ENCODE measurements around the gene WDR90. TPM values are rescaled to one million over a fixed set of nuclear protein-coding genes. Genes with fewer than 3 reads are reported as not detected.

The WDR90 gene
- total RNA-seq, 1 donor from 2014 or later = 33.7 TPM

DNA sequence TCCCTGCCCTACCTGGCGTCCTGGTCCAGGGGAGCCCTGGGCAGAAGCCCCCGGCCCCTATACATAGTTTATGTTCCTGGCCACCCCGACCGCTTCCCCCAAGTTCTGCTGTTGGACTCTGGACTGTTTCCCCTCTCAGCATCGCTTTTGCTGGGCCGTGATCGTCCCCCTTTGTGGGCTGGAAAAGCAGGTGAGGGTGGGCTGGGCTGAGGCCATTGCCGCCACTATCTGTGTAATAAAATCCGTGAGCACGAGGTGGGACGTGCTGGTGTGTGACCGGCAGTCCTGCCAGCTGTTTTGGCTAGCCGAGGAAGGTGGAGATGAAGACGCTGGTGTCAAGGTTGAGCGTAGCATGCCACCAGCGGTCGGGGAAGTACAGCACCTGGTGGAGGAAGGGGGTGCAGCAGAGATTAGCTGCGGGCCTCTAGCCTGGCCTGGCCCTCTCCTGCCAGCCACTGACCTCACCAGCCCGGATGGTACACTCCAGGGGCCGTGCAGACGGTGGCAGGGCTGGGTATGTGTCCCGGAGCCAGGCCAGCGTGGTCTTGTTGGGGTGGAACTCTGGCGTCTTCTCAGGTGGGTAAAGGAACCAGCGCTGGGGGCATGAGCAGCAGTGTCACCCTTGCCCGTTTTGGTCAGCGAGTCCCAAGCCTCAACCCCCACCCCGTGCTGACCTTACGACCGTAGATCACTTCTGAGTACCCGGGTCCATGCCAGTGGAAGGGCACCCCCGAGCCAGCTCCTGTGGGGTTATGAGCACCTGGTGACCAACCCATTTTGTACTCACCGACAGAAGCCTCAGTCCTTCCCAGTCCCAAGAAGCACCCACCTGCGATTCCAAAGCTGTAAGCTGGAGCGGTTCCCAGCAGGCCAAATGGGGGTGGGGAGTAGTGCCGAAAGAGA is 33.6 kb downstream of the WDR90 start:
- no peaks in the 10 kb centered on the region for H3K9me3 Mint-ChIP-seq
- TF ChIP-seq CTCF (IDR thresholded peaks at IDR 0.05) = no peak
- no peak for ATAC-seq (ENCODE audit: low read depth)
- peaks cover 35% of the 10 kb centered on the region for H3K4me1 Mint-ChIP-seq
- intact Hi-C loops (cut with micrococcal nuclease) = no loop called here
- no peaks in the 10 kb centered on the region for H3K27me3 Mint-ChIP-seq
- ChIA-PET CTCF (interaction anchor here (1.2 kb wide), 1 partner anchor 15 kb away, joined by 3 read pairs; the partner anchor contains the start of gene RHOT2), POLR2A (interaction anchor here (2.8 to 4.5 kb wide), 2 partner anchors 14 to 46 kb away, joined by 10 to 41 read pairs; partner anchors contain the start of genes METTL26 and RHOT2)
- no peak for DNase-seq
- H3K36me3 Mint-ChIP-seq (ENCODE audit: low read depth) = peaks cover 36% of the 10 kb centered on the region
- peak overlapping the region; percentile 61 for H3K27ac Mint-ChIP-seq
- peak overlapping the region; percentile 87 for H3K4me3 Mint-ChIP-seq

DNA sequence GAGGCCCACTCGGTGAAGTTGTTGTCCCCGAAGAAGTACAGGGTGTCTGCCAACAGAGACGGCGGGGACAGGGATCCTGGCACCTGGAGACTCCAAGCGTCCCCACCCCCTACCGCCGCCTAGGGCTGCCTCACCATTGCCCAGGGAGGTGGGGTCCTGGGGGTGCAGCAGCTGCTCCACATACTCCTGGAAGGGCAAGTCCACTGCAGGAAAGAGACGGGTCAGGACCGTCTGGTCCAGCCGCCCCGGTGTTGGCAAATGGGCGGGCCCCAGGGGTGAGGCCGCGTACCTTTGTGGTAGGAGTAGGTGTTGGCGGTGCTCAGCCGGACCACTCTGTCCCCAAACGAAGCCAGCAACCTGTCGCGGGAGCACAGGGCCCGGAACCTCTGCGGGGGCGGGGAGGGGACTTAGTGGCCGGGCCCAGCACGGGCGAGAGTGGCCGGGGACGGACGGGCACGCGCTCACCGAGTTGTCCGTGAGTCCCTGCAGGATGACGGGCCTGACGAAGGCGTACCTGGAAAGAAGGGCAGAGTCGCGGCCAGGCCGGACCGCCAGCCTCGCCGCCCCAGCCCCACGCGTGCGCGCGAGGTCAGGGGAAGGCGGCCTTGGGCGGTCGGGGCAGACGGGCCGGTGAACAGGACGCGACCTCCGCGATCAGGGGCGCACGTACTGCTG is 34.4 kb downstream of the WDR90 start:
- Mint-ChIP-seq H3K9me3 (no peaks in the 10 kb centered on the region), H3K4me3 (peak overlapping the region; percentile 87), H3K4me1 (peaks cover 36% of the 10 kb centered on the region), H3K36me3 (ENCODE audit: low read depth) (peaks cover 36% of the 10 kb centered on the region), H3K27me3 (no peaks in the 10 kb centered on the region), H3K27ac (peak overlapping the region; percentile 61)
- no peak for TF ChIP-seq CTCF (IDR thresholded peaks at IDR 0.05)
- ATAC-seq (ENCODE audit: low read depth) (no peak), DNase-seq (no peak)
- intact Hi-C loops (cut with micrococcal nuclease) = loop anchor here (1.0 to 2.0 kb wide), 4 partner anchors 34 to 156 kb away; partner anchors contain the start of genes ANTKMT, CAPN15, METTL26 and WDR90
- ChIA-PET POLR2A (interaction anchor here (1.0 to 1.2 kb wide), 4 partner anchors 10 to 39 kb away, joined by 3 to 5 read pairs (median 4); partner anchors contain the start of gene RHOT2), CTCF (no interaction called here)

DNA sequence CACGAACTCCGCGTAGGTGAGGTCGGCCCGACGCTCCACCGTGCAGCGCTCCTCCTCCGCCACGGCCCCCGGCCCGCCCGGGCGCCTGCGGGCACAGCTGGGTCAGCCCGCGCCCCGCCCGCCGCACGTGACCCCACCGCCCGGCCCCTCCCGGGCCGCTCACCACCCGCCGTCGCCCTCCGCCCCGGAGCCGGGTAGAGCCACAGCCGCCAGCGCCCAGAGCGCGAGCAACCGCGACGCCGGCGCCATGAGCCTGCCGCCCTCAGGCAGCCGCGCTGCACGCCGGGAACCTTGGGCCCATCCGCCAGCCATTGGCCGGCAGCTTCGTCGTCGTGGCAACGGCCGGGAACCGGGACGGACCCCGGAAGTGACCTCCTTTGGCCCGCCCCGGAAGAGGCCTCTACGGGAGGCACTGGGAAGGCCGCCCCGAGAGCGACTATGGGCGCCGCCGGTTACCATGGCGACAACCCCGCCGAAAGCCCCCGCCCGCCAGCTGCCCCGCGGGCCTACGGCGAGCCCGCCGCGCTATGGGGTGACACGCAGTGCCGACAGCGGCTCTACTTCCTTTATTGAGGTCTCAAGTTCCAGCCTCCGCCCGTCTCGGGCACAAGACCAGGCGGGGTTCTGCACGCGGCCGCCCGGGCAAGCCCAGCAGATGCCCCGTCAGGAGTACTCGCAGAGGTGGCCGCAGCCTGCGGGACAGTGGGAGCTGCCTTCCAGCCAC is 35.1 kb downstream of the WDR90 start, which contains the start of gene JMJD8:
TSS of gene JMJD8 (minus strand) at position 264 of the 724 bp plus-strand sequence. CDS start at position 249, 15 bp downstream.
- ATAC-seq (ENCODE audit: low read depth) (peak; percentile 49), DNase-seq (peak; percentile 98)
- ChIA-PET POLR2A (interaction anchor here (0.7 to 1.2 kb wide), 5 partner anchors 9 to 40 kb away, joined by 3 to 5 read pairs (median 3); partner anchors contain the start of gene RHOT2), CTCF (no interaction called here)
- no peaks in the 10 kb centered on the region for H3K9me3 Mint-ChIP-seq
- TF ChIP-seq CTCF (IDR thresholded peaks at IDR 0.05) = no peak
- H3K4me3 Mint-ChIP-seq = peak within 1 kb of the TSS; percentile 87
- H3K27me3 Mint-ChIP-seq = no peaks in the 10 kb centered on the region
- intact Hi-C loops (cut with micrococcal nuclease) = loop anchor here (1.0 to 2.0 kb wide), 4 partner anchors 35 to 157 kb away; partner anchors contain the start of genes ANTKMT, CAPN15, METTL26 and WDR90
- peaks cover 36% of the 10 kb centered on the region for H3K36me3 Mint-ChIP-seq (ENCODE audit: low read depth)
- peaks cover 38% of the 10 kb centered on the region for H3K4me1 Mint-ChIP-seq
- H3K27ac Mint-ChIP-seq = peak within 1 kb of the TSS; percentile 70

DNA sequence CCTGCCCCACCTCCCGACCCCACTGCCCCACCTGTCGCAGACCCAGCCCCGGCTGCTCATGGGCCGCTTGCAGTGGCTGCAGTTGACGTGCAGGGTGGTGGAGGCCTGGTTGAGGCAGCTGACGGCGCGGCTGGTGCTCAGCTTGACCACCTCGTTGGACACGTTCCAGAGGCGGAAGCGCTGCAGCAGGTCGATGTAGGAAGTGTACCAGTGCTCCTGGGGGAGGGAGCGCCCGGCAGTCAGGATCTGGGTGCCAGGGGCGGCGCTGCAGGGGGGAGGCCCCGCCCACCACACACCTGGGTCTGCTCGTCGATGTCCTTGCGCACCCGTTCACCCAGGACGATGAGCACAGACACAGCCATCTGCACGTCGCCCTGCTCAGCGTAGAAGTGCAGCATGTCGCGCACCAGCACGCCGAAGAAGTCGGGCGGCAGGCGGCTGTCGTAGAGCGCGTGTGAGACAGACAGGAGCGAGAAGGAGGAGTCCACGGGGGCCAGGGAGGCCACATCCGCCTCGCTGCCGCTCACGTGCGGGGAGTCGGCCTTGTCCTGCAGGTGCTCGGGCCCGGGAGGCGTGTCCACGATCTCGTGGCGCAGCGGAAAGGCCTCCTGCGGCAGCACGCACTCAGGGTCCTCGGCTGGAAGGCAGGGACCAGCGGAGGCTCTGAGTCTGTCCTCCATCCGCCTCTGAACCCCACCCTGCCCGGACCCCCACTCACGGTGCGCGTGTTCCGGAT is 36.0 kb downstream of the WDR90 start:
- intact Hi-C loops (cut with micrococcal nuclease) = loop anchor here (1.0 to 2.0 kb wide), 4 partner anchors 36 to 158 kb away; partner anchors contain the start of genes ANTKMT, CAPN15, METTL26 and WDR90
- peaks cover 38% of the 10 kb centered on the region for H3K36me3 Mint-ChIP-seq (ENCODE audit: low read depth)
- H3K4me1 Mint-ChIP-seq = peaks cover 45% of the 10 kb centered on the region
- no peak overlapping the region for H3K4me3 Mint-ChIP-seq
- no peak for TF ChIP-seq CTCF (IDR thresholded peaks at IDR 0.05)
- H3K27me3 Mint-ChIP-seq = no peaks in the 10 kb centered on the region
- H3K27ac Mint-ChIP-seq = no peak overlapping the region
- ChIA-PET CTCF (no interaction called here), POLR2A (interaction anchor here (1.2 kb wide), 1 partner anchor 10 kb away, joined by 3 read pairs; no protein-coding TSS in a partner anchor)
- H3K9me3 Mint-ChIP-seq = no peaks in the 10 kb centered on the region
- ATAC-seq (ENCODE audit: low read depth) (no peak), DNase-seq (no peak)
